Measurements from ENCODE around the gene SNAPC4. TPM values are rescaled to one million over a fixed set of nuclear protein-coding genes. Genes with fewer than 3 reads are reported as not detected.

SNAPC4 gene
- polyA plus RNA-seq, 1 of the 3 experiments (the other 2 are of a cell fraction): 9.2 TPM

GRCh38 chr9:136379401-136379800, 20.6 kb downstream of the SNAPC4 start:
- no peaks in the 10 kb centered on the region for H3F3A ChIP-seq (replicated peaks; ENCODE audit: insufficient read depth)
- no peaks in the 10 kb centered on the region for H3K9me3 ChIP-seq
- no peak overlapping the region for H2AFZ ChIP-seq (ENCODE audit: low read depth)
- peaks cover 0 to 17% of the 10 kb centered on the region in 2 experiments; a peak in 1 of 4 replicates for H3K4me1 ChIP-seq (ENCODE audit: control insufficient read depth in 1 of 2, insufficient read depth in 2 of 2, low read depth in 1 of 2, low read length in 1 of 2)
- H3K79me2 ChIP-seq (ENCODE audit: insufficient read depth): no peaks in the 10 kb centered on the region
- H3K27me3 ChIP-seq (ENCODE audit: insufficient read depth): no peaks in the 10 kb centered on the region
- no peaks in the 10 kb centered on the region for H4K20me1 ChIP-seq (ENCODE audit: insufficient read depth)
- no peak overlapping the region for H3K27ac ChIP-seq (ENCODE audit: low read depth in 2 of 2, low read length in 1 of 2)
- H3K36me3 ChIP-seq (replicated peaks in 1 of 2; ENCODE audit: control insufficient read depth in 1 of 2, insufficient read depth in 2 of 2, low read length in 1 of 2): peaks cover 1 to 78% of the 10 kb centered on the region in 2 experiments
- TF ChIP-seq CHD2 (IDR thresholded peaks at IDR 0.05; ENCODE audit: low read length, partially characterized antibody) (no peak), SMC3 (IDR thresholded peaks at IDR 0.05; ENCODE audit: low read depth, low read length) (no peak), TCF12 (IDR thresholded peaks at IDR 0.05) (no peak), ZBTB33 (IDR thresholded peaks at IDR 0.05; ENCODE audit: borderline replicate concordance, low read depth) (no peak), EZH2phosphoT487 (IDR thresholded peaks at IDR 0.05; ENCODE audit: borderline replicate concordance, low read depth) (no peak), GABPA (IDR thresholded peaks at IDR 0.05; ENCODE audit: low read depth) (no peak), EP300 (IDR thresholded peaks at IDR 0.05; ENCODE audit: borderline replicate concordance in 1 of 2, low read depth in 1 of 2, low read length in 1 of 2) (no peak), RFX5 (IDR thresholded peaks at IDR 0.05; ENCODE audit: low read length) (no peak)
- TF ChIP-seq, protein P1, sequence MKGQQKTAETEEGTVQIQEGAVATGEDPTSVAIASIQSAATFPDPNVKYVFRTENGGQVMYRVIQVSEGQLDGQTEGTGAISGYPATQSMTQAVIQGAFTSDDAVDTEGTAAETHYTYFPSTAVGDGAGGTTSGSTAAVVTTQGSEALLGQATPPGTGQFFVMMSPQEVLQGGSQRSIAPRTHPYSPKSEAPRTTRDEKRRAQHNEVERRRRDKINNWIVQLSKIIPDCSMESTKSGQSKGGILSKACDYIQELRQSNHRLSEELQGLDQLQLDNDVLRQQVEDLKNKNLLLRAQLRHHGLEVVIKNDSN (IDR thresholded peaks at IDR 0.05; ENCODE audit: borderline replicate concordance, low read depth): no peak
- H3K9ac ChIP-seq: no peak overlapping the region
- no peak overlapping the region for H3K4me2 ChIP-seq
- no peak for DNase-seq
- CTCF ChIA-PET: interaction anchor here (1.3 to 3.9 kb wide), 4 partner anchors 16 to 66 kb away, joined by 3 to 15 read pairs (median 4); partner anchors contain the start of genes DNLZ and SNAPC4
- no peak overlapping the region for H3K4me3 ChIP-seq (ENCODE audit: low read depth in 2 of 2, low read length in 1 of 2)
- POLR2A ChIA-PET: no interaction called here
- WGBS (ENCODE audit: low lambda C conversion rate): 100% methylated on average over 4 of the region's 11 CpGs
- H3K9me2 ChIP-seq: no peaks in the 10 kb centered on the region

DNA sequence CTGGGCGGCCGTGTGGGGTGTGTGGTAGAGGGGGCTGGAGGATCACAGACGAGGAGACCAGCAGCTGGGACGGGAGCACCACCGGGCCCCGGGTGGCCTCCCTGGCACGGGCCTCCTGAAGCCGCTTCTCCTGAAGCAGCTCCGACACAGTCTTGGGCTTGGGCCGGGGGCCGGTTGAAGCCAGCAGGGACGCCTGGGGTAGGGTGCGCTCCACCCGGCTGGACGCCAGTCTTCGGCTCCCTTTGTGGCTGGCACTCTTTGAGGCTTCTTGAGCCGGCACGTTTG, 21.0 kb downstream of the SNAPC4 start:
- no peak overlapping the region for H2AFZ ChIP-seq (ENCODE audit: low read depth)
- H4K20me1 ChIP-seq (ENCODE audit: insufficient read depth): no peaks in the 10 kb centered on the region
- DNase-seq: no peak
- no peaks in the 10 kb centered on the region for H3K27me3 ChIP-seq (ENCODE audit: insufficient read depth)
- no peak overlapping the region for H3K4me3 ChIP-seq (ENCODE audit: low read depth in 2 of 2, low read length in 1 of 2)
- no peak overlapping the region for H3K27ac ChIP-seq (ENCODE audit: low read depth in 2 of 2, low read length in 1 of 2)
- H3K9me3 ChIP-seq: no peaks in the 10 kb centered on the region
- ChIA-PET CTCF (interaction anchor here (1.3 to 3.9 kb wide), 4 partner anchors 15 to 66 kb away, joined by 3 to 15 read pairs (median 4); partner anchors contain the start of genes DNLZ and SNAPC4), POLR2A (no interaction called here)
- 91% methylated on average over 9 of the region's 18 CpGs for WGBS (ENCODE audit: low lambda C conversion rate)
- no peaks in the 10 kb centered on the region for H3K79me2 ChIP-seq (ENCODE audit: insufficient read depth)
- H3K4me2 ChIP-seq: no peak overlapping the region
- H3K36me3 ChIP-seq (replicated peaks in 1 of 2; ENCODE audit: control insufficient read depth in 1 of 2, insufficient read depth in 2 of 2, low read length in 1 of 2): peaks cover 0 to 73% of the 10 kb centered on the region in 2 experiments
- no peaks in the 10 kb centered on the region for H3K9me2 ChIP-seq
- no peak overlapping the region for H3K9ac ChIP-seq
- H3K4me1 ChIP-seq (ENCODE audit: control insufficient read depth in 1 of 2, insufficient read depth in 2 of 2, low read depth in 1 of 2, low read length in 1 of 2): peaks cover 0 to 22% of the 10 kb centered on the region in 2 experiments; a peak in 1 of 4 replicates
- H3F3A ChIP-seq (replicated peaks; ENCODE audit: insufficient read depth): no peaks in the 10 kb centered on the region
- TF ChIP-seq, protein P2, sequence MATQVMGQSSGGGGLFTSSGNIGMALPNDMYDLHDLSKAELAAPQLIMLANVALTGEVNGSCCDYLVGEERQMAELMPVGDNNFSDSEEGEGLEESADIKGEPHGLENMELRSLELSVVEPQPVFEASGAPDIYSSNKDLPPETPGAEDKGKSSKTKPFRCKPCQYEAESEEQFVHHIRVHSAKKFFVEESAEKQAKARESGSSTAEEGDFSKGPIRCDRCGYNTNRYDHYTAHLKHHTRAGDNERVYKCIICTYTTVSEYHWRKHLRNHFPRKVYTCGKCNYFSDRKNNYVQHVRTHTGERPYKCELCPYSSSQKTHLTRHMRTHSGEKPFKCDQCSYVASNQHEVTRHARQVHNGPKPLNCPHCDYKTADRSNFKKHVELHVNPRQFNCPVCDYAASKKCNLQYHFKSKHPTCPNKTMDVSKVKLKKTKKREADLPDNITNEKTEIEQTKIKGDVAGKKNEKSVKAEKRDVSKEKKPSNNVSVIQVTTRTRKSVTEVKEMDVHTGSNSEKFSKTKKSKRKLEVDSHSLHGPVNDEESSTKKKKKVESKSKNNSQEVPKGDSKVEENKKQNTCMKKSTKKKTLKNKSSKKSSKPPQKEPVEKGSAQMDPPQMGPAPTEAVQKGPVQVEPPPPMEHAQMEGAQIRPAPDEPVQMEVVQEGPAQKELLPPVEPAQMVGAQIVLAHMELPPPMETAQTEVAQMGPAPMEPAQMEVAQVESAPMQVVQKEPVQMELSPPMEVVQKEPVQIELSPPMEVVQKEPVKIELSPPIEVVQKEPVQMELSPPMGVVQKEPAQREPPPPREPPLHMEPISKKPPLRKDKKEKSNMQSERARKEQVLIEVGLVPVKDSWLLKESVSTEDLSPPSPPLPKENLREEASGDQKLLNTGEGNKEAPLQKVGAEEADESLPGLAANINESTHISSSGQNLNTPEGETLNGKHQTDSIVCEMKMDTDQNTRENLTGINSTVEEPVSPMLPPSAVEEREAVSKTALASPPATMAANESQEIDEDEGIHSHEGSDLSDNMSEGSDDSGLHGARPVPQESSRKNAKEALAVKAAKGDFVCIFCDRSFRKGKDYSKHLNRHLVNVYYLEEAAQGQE (IDR thresholded peaks at IDR 0.05; ENCODE audit: low read depth, low read length): no peak
- TF ChIP-seq RAD21 (IDR thresholded peaks at IDR 0.05; ENCODE audit: low read length) (no peak), SMC3 (IDR thresholded peaks at IDR 0.05; ENCODE audit: low read depth, low read length) (no peak), GABPA (IDR thresholded peaks at IDR 0.05; ENCODE audit: low read depth) (no peak), EP300 (IDR thresholded peaks at IDR 0.05; ENCODE audit: borderline replicate concordance in 1 of 2, low read depth in 1 of 2, low read length in 1 of 2) (no peak), POLR2AphosphoS5 (IDR thresholded peaks at IDR 0.05; ENCODE audit: low read depth, low read length) (no peak), IRF3 (IDR thresholded peaks at IDR 0.05; ENCODE audit: low read depth, low read length) (no peak), ELF1 (IDR thresholded peaks at IDR 0.05) (no peak), MXI1 (IDR thresholded peaks at IDR 0.05; ENCODE audit: low read depth, low read length) (no peak), GATA2 (CRISPR knock-in tag; IDR thresholded peaks at IDR 0.05) (no peak), PBX3 (IDR thresholded peaks at IDR 0.05) (no peak), FOXM1 (IDR thresholded peaks at IDR 0.05; ENCODE audit: low read depth) (no peak)
- TF ChIP-seq, protein P1 (IDR thresholded peaks at IDR 0.05; ENCODE audit: borderline replicate concordance, low read depth): no peak
